ENCODE results near the gene LNPEP. TPM values are rescaled to one million over a fixed set of nuclear protein-coding genes. Genes with fewer than 3 reads are reported as not detected.

LNPEP gene
- total and polyA plus RNA-seq, 2 donors from 2014 or later = 6.5 to 74.3 TPM

- H3K4me3 ChIP-seq (ENCODE audit: low read length in 3 of 3) = no peak overlapping the region
- peak overlapping the region in 1 of 2 donors; percentile 30 for H3K27ac ChIP-seq (ENCODE audit: low read depth in 2 of 2, low read length in 2 of 2)
- peaks cover 0 to 10% (median 2%) of the 10 kb centered on the region in 3 donors for H3K4me1 ChIP-seq (ENCODE audit: control insufficient read depth in 2 of 3, insufficient read depth in 2 of 3, low read depth in 1 of 3, low read length in 3 of 3)
- TF ChIP-seq CTCF (IDR thresholded peaks at IDR 0.05; ENCODE audit: borderline replicate concordance, extremely low read depth, insufficient read depth) = no peak
- FAIRE-seq (no peak), DNase-seq (peak in 2 of 5 donors; percentile 47 to 69)
- H3K9me3 ChIP-seq (ENCODE audit: control insufficient read depth in 2 of 3, insufficient read depth in 1 of 3, low read length in 3 of 3) = no peaks in the 10 kb centered on the region
- no peaks in the 10 kb centered on the region for H3K27me3 ChIP-seq (ENCODE audit: control insufficient read depth, insufficient read depth, low read length)
- H3K36me3 ChIP-seq (ENCODE audit: control insufficient read depth in 2 of 3, insufficient read depth in 3 of 3, low read length in 3 of 3) = no peaks in the 10 kb centered on the region
- H3K9ac ChIP-seq (ENCODE audit: low read length in 3 of 3) = no peak overlapping the region
- intact Hi-C loops (cut with DNase I) = no loop called here
These were observed 139.8 kb downstream of the LNPEP start for GRCh38 chr5:97075649-97076048.

GRCh38 chr5:97076098-97076497 lies 140.2 kb downstream of the LNPEP start:
- no peak for TF ChIP-seq CTCF (IDR thresholded peaks at IDR 0.05; ENCODE audit: borderline replicate concordance, extremely low read depth, insufficient read depth)
- Histone ChIP-seq H3K27ac (ENCODE audit: low read depth in 2 of 2, low read length in 2 of 2) (no peak overlapping the region), H3K36me3 (ENCODE audit: control insufficient read depth in 2 of 3, insufficient read depth in 3 of 3, low read length in 3 of 3) (no peaks in the 10 kb centered on the region), H3K9ac (ENCODE audit: low read length in 3 of 3) (no peak overlapping the region), H3K9me3 (ENCODE audit: control insufficient read depth in 2 of 3, insufficient read depth in 1 of 3, low read length in 3 of 3) (no peaks in the 10 kb centered on the region), H3K27me3 (ENCODE audit: control insufficient read depth, insufficient read depth, low read length) (no peaks in the 10 kb centered on the region), H3K4me3 (ENCODE audit: low read length in 3 of 3) (no peak overlapping the region), H3K4me1 (ENCODE audit: control insufficient read depth in 2 of 3, insufficient read depth in 2 of 3, low read depth in 1 of 3, low read length in 3 of 3) (peaks cover 0 to 10% (median 2%) of the 10 kb centered on the region in 3 donors)
- intact Hi-C loops (cut with DNase I) = no loop called here
- no peak for FAIRE-seq
- DNase-seq = no peak

- FAIRE-seq (no peak), DNase-seq (no peak)
- intact Hi-C loops (cut with DNase I) = no loop called here
- no peaks in the 10 kb centered on the region for H3K27me3 ChIP-seq (ENCODE audit: control insufficient read depth, insufficient read depth, low read length)
- peaks cover 0 to 10% (median 2%) of the 10 kb centered on the region in 3 donors for H3K4me1 ChIP-seq (ENCODE audit: control insufficient read depth in 2 of 3, insufficient read depth in 2 of 3, low read depth in 1 of 3, low read length in 3 of 3)
- TF ChIP-seq CTCF (IDR thresholded peaks at IDR 0.05; ENCODE audit: borderline replicate concordance, extremely low read depth, insufficient read depth) = no peak
- H3K9ac ChIP-seq (ENCODE audit: low read length in 3 of 3) = no peak overlapping the region
- no peaks in the 10 kb centered on the region for H3K9me3 ChIP-seq (ENCODE audit: control insufficient read depth in 2 of 3, insufficient read depth in 1 of 3, low read length in 3 of 3)
- no peak overlapping the region for H3K4me3 ChIP-seq (ENCODE audit: low read length in 3 of 3)
- no peak overlapping the region for H3K27ac ChIP-seq (ENCODE audit: low read depth in 2 of 2, low read length in 2 of 2)
- no peaks in the 10 kb centered on the region for H3K36me3 ChIP-seq (ENCODE audit: control insufficient read depth in 2 of 3, insufficient read depth in 3 of 3, low read length in 3 of 3)
These were observed 141.4 kb downstream of the LNPEP start for GRCh38 chr5:97077246-97077645.
